BJ (cell line): ENCODE results near the gene SLC25A51. TPM values are rescaled to one million over a fixed set of nuclear protein-coding genes. Genes with fewer than 3 reads are reported as not detected.
"Not testable (repeated sequence)": the region's sequence is repeated elsewhere in the genome, so short reads cannot be mapped to it uniquely, and the experiment has no call there.

ENCODE experiments used
- CTCF ChIA-PET: fragments of 350-600 bp; formaldehyde crosslinking; extraction: SDS; loops from one replicate; lab custom pipeline; 2021; ENCODE audit warnings: antibody characterized with exemption, inconsistent platforms; lab: Yijun Ruan, JAX
- POLR2A ChIA-PET: fragments of 300-600 bp; sonication (Branson Sonifier 250); formaldehyde crosslinking; extraction: SDS; loops from one replicate; lab custom pipeline; 2021; ENCODE audit warnings: antibody characterized with exemption; lab: Charles Lee
- DNase-seq: peaks from one replicate; pipeline ENCODE4 v3.0.0-alpha.2; 2011; ENCODE audit warnings: low read depth
- H3K27me3 ChIP-seq: 2 replicates; pipeline ENCODE4 v1.6.0; 2011; ENCODE audit warnings: low read length; ENCODE audit not compliant: control insufficient read depth, insufficient read depth
- H3K36me3 ChIP-seq: 2 replicates; pipeline ENCODE4 v1.5.1; 2011; ENCODE audit warnings: low read length; ENCODE audit not compliant: control insufficient read depth, insufficient read depth
- H3K4me3 ChIP-seq: 2 replicates; pipeline ENCODE4 v1.5.1; 2011; ENCODE audit warnings: low read depth, mild to moderate bottlenecking, control low read depth, low read length
- polyA plus RNA-seq: library from polyadenylated mRNA; depleted of rRNA; stranded (reverse); fragments of >200 nt; gene quantifications from 2 replicates; pipeline ENCODE4 v1.2.3, GENCODE V29; 2011
- TF ChIP-seq, protein P1 (sequence below): IDR thresholded peaks from 2 replicates; pipeline ENCODE4 v1.5.1; 2011; ENCODE audit warnings: low read depth, mild to moderate bottlenecking, control low read depth, inconsistent platforms, low read length, moderate library complexity; ENCODE audit not compliant: insufficient read depth

The SLC25A51 gene
- polyA plus RNA-seq, 1 experiment: 15.6 TPM

DNA sequence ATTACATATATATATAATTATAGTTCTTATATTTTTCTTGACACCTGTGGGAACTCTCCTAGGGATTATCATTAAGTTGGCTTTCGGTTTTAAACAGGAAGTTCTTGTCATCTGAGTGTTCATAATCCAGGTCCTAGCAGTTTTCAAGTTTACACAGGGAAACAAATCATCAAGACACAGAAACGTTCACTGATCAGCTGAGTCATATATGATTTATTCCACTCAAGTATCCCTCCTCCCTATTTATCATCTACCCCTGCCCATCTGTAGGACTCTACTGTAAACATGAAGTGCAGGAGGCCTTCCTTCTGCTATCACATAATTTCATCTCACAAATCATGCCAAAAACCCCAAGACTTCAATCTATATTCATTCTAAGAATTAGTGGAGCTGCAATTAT lies 6.3 kb downstream of the SLC25A51 start:
- ChIA-PET POLR2A (no interaction called here), CTCF (no interaction called here)
- TF ChIP-seq, protein P1, sequence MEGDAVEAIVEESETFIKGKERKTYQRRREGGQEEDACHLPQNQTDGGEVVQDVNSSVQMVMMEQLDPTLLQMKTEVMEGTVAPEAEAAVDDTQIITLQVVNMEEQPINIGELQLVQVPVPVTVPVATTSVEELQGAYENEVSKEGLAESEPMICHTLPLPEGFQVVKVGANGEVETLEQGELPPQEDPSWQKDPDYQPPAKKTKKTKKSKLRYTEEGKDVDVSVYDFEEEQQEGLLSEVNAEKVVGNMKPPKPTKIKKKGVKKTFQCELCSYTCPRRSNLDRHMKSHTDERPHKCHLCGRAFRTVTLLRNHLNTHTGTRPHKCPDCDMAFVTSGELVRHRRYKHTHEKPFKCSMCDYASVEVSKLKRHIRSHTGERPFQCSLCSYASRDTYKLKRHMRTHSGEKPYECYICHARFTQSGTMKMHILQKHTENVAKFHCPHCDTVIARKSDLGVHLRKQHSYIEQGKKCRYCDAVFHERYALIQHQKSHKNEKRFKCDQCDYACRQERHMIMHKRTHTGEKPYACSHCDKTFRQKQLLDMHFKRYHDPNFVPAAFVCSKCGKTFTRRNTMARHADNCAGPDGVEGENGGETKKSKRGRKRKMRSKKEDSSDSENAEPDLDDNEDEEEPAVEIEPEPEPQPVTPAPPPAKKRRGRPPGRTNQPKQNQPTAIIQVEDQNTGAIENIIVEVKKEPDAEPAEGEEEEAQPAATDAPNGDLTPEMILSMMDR: no peak
- Histone ChIP-seq H3K27me3 (no peaks in the 10 kb centered on the region), H3K36me3 (peaks cover 3% of the 10 kb centered on the region), H3K4me3 (no peak overlapping the region)
- no peak for DNase-seq

DNA sequence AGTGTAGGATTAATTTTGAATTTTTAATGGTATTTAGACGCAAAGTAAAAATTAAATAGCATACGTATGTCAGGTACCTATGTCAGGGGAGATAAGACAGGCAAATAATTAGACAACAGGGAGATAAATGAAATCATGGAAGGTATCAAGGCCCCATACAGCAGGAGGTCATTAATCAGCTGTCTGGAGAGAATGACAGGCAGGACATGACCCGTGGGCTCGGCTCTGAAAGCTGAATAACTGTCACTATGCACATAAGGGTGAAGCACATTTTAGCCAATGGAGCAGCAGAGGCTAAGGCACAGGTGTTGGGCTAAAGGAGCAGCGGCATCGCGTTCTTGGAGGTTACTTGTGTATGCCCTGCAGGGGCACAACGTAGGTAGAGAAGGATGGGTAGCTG lies 11.9 kb downstream of the SLC25A51 start:
- H3K36me3 ChIP-seq: peaks cover 5% of the 10 kb centered on the region
- no peaks in the 10 kb centered on the region for H3K27me3 ChIP-seq
- ChIA-PET POLR2A (no interaction called here), CTCF (no interaction called here)
- no peak for DNase-seq
- TF ChIP-seq, protein P1: no peak
- no peak overlapping the region for H3K4me3 ChIP-seq

DNA sequence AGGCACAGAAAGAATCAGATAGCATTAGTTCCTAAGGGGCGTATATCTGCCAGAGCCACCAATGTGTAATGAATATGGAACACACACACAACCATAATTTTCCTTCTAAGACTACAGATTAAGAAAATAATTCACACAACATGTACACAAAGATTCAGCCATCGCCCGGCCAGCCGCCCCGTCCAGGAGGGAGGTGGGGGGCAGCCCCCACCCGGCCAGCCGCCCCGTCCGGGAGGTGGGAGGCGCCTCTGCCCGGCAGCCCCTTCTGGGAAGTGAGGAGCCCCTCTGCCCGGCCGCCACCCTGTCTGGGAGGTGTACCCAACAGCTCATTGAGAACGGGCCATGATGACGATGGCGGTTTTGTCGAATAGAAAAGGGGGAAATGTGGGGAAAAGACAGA lies 12.9 kb downstream of the SLC25A51 start:
- DNase-seq, H3K4me3 ChIP-seq, H3K36me3 ChIP-seq, CTCF ChIA-PET, POLR2A ChIA-PET, H3K27me3 ChIP-seq: not testable (repeated sequence)

DNA sequence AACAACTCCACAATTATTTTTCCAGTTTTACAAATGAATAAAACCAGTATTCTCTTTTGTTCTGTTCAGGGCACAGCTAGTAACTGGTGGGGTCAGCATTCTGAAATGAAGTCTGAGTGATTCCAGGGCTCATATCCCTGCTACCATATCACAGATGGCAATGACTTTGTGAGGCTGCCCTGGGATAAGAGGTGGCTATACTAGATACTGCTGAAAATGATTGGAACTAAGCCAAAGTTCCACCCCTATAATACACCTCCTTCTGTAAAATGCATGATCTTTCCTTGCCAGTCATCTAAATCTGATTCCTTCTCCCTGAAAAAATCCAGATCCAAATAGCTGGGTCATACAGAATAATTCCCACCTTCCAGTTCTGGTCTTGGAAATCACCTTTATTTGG lies 14.4 kb downstream of the SLC25A51 start:
- Histone ChIP-seq H3K36me3 (peaks cover 2% of the 10 kb centered on the region), H3K4me3 (no peak overlapping the region), H3K27me3 (no peaks in the 10 kb centered on the region)
- TF ChIP-seq, protein P1: no peak
- CTCF ChIA-PET: interaction anchor here (1.0 kb wide), 1 partner anchor 133 kb away, joined by 4 read pairs; no protein-coding TSS in a partner anchor
- no peak for DNase-seq
- POLR2A ChIA-PET: no interaction called here

DNA sequence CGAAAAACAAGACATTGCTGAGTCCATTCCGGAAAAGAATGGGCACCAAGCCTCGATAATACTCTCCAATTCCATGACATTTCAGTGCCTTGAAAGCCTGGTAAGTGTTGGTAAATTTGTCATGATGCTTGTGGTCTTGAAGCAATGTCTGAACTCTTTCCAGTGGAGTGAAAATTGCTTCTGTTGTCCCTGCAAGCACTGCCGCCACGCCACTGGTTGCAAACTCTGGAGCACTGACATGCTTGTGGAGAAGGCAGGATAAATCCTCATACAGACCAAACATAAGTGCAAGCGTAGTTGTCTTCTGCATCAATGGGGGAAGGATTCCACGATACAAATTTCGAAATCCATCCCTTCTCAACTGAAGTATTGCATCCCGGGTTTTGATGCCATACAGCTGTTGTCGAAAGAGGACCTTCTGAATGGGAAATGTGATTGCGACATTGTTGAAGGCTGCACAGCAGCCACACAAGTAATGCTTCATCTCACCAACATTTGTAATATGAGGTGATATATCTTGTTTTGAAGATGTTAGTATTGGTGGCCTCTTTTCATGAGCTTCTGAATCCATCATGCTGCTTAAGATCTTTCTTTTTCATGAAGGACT lies 15.8 kb downstream of the SLC25A51 start:
- H3K4me3 ChIP-seq, DNase-seq, H3K27me3 ChIP-seq, H3K36me3 ChIP-seq, POLR2A ChIA-PET: not testable (repeated sequence)
- CTCF ChIA-PET: interaction anchor here (0.9 kb wide), 1 partner anchor 13 kb away, joined by 3 read pairs; no protein-coding TSS in a partner anchor

DNA sequence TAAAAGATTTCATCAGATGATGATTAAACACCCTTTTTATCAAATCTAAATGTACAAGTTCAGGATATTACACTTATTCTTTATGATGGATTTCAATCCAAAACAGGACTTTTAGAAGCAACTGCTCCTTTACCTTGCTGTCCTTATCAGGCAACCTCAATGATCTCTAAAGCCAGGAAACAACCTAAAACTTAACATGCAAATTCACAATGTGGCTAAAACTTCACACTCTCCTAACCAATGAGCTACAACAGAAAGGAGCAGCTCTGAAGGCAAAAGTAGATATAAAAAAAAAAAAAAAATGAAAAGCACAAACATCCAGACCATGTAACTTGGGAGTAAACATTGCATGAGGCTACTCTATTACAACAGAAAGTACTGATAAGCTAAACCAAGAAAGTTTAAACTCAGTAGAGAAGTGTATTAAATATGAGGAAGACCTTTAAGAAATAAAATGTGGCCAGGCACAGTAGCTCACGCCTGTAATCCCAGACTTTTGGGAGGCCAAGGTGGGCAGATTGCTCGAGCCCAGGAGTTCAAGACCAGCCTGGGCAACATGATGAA lies 22.9 kb downstream of the SLC25A51 start:
- no peaks in the 10 kb centered on the region for H3K27me3 ChIP-seq
- no peak overlapping the region for H3K4me3 ChIP-seq
- ChIA-PET CTCF (no interaction called here), POLR2A (interaction anchor here (0.6 kb wide), 1 partner anchor 430 kb away, joined by 4 read pairs; no protein-coding TSS in a partner anchor)
- TF ChIP-seq, protein P1: no peak
- H3K36me3 ChIP-seq: 0 out of 2 replicates have a peak, but pooled peaks cover 2% of the 10 kb centered on the region
- no peak for DNase-seq
